Measurements from ENCODE around the gene PDE11A. TPM values are rescaled to one million over a fixed set of nuclear protein-coding genes. Genes with fewer than 3 reads are reported as not detected.
A peak's percentile ranks its signal among the peaks of the same experiment; 100 is the strongest.

The PDE11A gene
- total RNA-seq, 1 experiment from 2014 or later: 2.6 TPM

GRCh38 chr2:177692042-177692782 lies 380.4 kb downstream of the PDE11A start:
- in situ Hi-C loops (cut with HindIII; ENCODE audit: low sequenced_read_pairs): no loop called here

GRCh38 chr2:177691177-177691576 lies 381.4 kb downstream of the PDE11A start:
- in situ Hi-C loops (cut with HindIII; ENCODE audit: low sequenced_read_pairs): no loop called here
- no peak for DNase-seq (ENCODE audit: low spot score)

More at GRCh38 chr2:177692042-177692782, 380.4 kb downstream of the PDE11A start:
- no peak for DNase-seq (ENCODE audit: low spot score)

GRCh38 chr2:177689623-177690022 lies 383.0 kb downstream of the PDE11A start:
- in situ Hi-C loops (cut with HindIII; ENCODE audit: low sequenced_read_pairs): no loop called here
- no peak for DNase-seq (ENCODE audit: low spot score)

- in situ Hi-C loops (cut with HindIII; ENCODE audit: low sequenced_read_pairs): no loop called here
- no peak for DNase-seq (ENCODE audit: low spot score)
Observed at GRCh38 chr2:177688844-177689243, 383.7 kb downstream of the PDE11A start.

GRCh38 chr2:177683661-177684069 lies 388.9 kb downstream of the PDE11A start:
- in situ Hi-C loops (cut with HindIII; ENCODE audit: low sequenced_read_pairs): no loop called here
- DNase-seq (ENCODE audit: low spot score): no peak

GRCh38 chr2:177682836-177683660 lies 389.5 kb downstream of the PDE11A start:
- in situ Hi-C loops (cut with HindIII; ENCODE audit: low sequenced_read_pairs): no loop called here
- DNase-seq (ENCODE audit: low spot score): peak; percentile 47

GRCh38 chr2:177682006-177682405 lies 390.6 kb downstream of the PDE11A start:
- in situ Hi-C loops (cut with HindIII; ENCODE audit: low sequenced_read_pairs): no loop called here
- no peak for DNase-seq (ENCODE audit: low spot score)

GRCh38 chr2:177680866-177681712 lies 391.5 kb downstream of the PDE11A start:
- in situ Hi-C loops (cut with HindIII; ENCODE audit: low sequenced_read_pairs): no loop called here
- peak; percentile 48 for DNase-seq (ENCODE audit: low spot score)

GRCh38 chr2:177679611-177680605 lies 392.7 kb downstream of the PDE11A start:
- in situ Hi-C loops (cut with HindIII; ENCODE audit: low sequenced_read_pairs): no loop called here
- no peak for DNase-seq (ENCODE audit: low spot score)

- DNase-seq (ENCODE audit: low spot score): no peak
- in situ Hi-C loops (cut with HindIII; ENCODE audit: low sequenced_read_pairs): no loop called here
Observed at GRCh38 chr2:177678939-177679338, 393.6 kb downstream of the PDE11A start.

- in situ Hi-C loops (cut with HindIII; ENCODE audit: low sequenced_read_pairs): no loop called here
- no peak for DNase-seq (ENCODE audit: low spot score)
Observed at GRCh38 chr2:177676636-177677035, 395.9 kb downstream of the PDE11A start.

GRCh38 chr2:177675825-177676224 lies 396.8 kb downstream of the PDE11A start:
- in situ Hi-C loops (cut with HindIII; ENCODE audit: low sequenced_read_pairs): no loop called here
- DNase-seq (ENCODE audit: low spot score): no peak

GRCh38 chr2:177675350-177675821 lies 397.2 kb downstream of the PDE11A start:
- in situ Hi-C loops (cut with HindIII; ENCODE audit: low sequenced_read_pairs): no loop called here

GRCh38 chr2:177673602-177674595 lies 398.7 kb downstream of the PDE11A start:
- in situ Hi-C loops (cut with HindIII; ENCODE audit: low sequenced_read_pairs): no loop called here
- DNase-seq (ENCODE audit: low spot score): peak; percentile 32

More at GRCh38 chr2:177675350-177675821, 397.2 kb downstream of the PDE11A start:
- DNase-seq (ENCODE audit: low spot score): no peak

GRCh38 chr2:177671662-177672061 lies 400.9 kb downstream of the PDE11A start:
- no peak for DNase-seq (ENCODE audit: low spot score)
- in situ Hi-C loops (cut with HindIII; ENCODE audit: low sequenced_read_pairs): no loop called here

- in situ Hi-C loops (cut with HindIII; ENCODE audit: low sequenced_read_pairs): no loop called here
- peak; percentile 53 for DNase-seq (ENCODE audit: low spot score)
Observed at GRCh38 chr2:177670791-177671535, 401.6 kb downstream of the PDE11A start.
